ENCODE results near the gene SP100.

Gene SP100

GRCh38 chr2:230582851-230583283 lies 166.9 kb downstream of the SP100 start:
- TF ChIP-seq CTCF (IDR thresholded peaks at IDR 0.05; ENCODE audit: insufficient read depth, low read depth, low read length, missing control alignments), result no peak
- peak; percentile 86 for DNase-seq (ENCODE audit: low read depth)
- H3K4me3 ChIP-seq (ENCODE audit: low read depth, low read length), result peak overlapping the region; percentile 4; the same call in 1 of the 2 replicates

GRCh38 chr2:230583581-230583980 lies 167.6 kb downstream of the SP100 start:
- TF ChIP-seq CTCF (IDR thresholded peaks at IDR 0.05; ENCODE audit: insufficient read depth, low read depth, low read length, missing control alignments), result no peak
- H3K4me3 ChIP-seq (ENCODE audit: low read depth, low read length), result peak overlapping the region; percentile 4
- peak; percentile 80 for DNase-seq (ENCODE audit: low read depth)

- DNase-seq (ENCODE audit: low read depth), result no peak
- TF ChIP-seq CTCF (IDR thresholded peaks at IDR 0.05; ENCODE audit: insufficient read depth, low read depth, low read length, missing control alignments), result no peak
- H3K4me3 ChIP-seq (ENCODE audit: low read depth, low read length), result peak overlapping the region; percentile 62
Observed at GRCh38 chr2:230586328-230586982, 170.5 kb downstream of the SP100 start.

DNA sequence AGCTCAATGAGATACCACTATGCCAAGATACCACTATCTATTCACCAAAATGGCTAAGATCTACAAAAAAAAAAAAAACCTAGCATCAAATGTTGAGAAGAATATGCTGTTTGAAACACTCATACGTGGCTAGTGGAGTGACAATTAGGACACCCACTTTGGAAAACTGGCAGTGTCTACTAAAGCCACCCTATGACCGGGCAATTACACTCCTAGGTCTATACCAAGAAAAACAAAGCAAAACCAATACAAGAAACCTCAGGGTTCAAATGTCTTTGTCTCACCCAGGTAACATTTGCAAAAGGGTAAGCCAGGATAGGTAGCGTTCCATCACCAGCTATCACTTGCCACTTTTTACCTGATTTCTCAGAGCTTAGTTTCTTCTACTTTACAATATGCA lies 173.0 kb downstream of the SP100 start:
- TF ChIP-seq CTCF (IDR thresholded peaks at IDR 0.05; ENCODE audit: insufficient read depth, low read depth, low read length, missing control alignments), result no peak
- peak; percentile 62 for DNase-seq (ENCODE audit: low read depth)
- H3K4me3 ChIP-seq (ENCODE audit: low read depth, low read length), result peak overlapping the region; percentile 62

- no peak for TF ChIP-seq CTCF (IDR thresholded peaks at IDR 0.05; ENCODE audit: insufficient read depth, low read depth, low read length, missing control alignments)
- DNase-seq (ENCODE audit: low read depth), result peak; percentile 98
Observed at GRCh38 chr2:230589497-230590015, 173.6 kb downstream of the SP100 start.

DNA sequence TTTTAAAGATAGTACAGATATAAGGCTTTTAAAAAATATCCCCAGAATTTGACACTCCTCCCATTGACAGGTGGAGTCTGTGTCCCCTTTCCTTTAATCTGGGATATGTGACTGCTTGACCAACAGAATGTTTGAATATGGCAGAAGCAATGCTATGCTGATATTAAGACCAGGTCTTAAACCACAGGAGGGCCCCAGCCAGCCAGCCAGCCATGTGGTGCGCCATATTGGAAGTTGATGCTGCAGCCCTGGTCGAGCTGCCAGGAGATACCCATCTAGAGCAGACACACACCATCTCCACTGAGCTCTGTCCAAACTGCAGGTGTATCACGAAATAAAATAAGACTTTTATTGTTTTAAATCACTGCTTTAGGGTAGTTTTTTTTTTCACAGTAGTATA lies 174.3 kb downstream of the SP100 start:
- no peak for TF ChIP-seq CTCF (IDR thresholded peaks at IDR 0.05; ENCODE audit: insufficient read depth, low read depth, low read length, missing control alignments)
- DNase-seq (ENCODE audit: low read depth), result no peak
- H3K4me3 ChIP-seq (ENCODE audit: low read depth, low read length), result no peak overlapping the region

More at GRCh38 chr2:230589497-230590015, 173.6 kb downstream of the SP100 start:
- peak overlapping the region; percentile 62 for H3K4me3 ChIP-seq (ENCODE audit: low read depth, low read length)

DNA sequence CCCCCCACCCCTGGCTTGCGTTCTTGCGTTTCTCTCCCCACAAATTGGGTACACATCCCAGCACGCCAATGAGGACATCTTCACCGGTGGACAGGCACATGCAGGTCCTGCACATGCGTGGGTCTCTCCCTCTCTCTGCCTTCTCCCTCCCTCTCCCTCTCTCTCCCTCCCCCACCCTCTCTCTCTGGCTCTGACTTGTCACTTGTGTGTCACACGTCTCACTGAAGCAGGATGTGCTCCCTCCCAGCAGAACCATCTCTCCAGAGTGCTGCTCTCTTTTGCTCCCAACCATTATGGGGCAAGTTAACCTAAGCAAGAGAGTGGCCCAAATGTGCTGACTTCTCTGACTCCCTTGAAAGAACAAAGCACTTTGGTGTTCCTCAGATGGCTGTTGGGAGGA lies 175.8 kb downstream of the SP100 start:
- no peak overlapping the region for H3K4me3 ChIP-seq (ENCODE audit: low read depth, low read length)
- DNase-seq (ENCODE audit: low read depth), result peak; percentile 62
- TF ChIP-seq CTCF (IDR thresholded peaks at IDR 0.05; ENCODE audit: insufficient read depth, low read depth, low read length, missing control alignments), result no peak
